H9 (cell line): ENCODE results near the gene TMOD1. TPM values are rescaled to one million over a fixed set of nuclear protein-coding genes. Genes with fewer than 3 reads are reported as not detected.
A peak's percentile ranks its signal among the peaks of the same experiment; 100 is the strongest.

Experiments used
- DNase-seq: peaks from one replicate; pipeline ENCODE4 v3.0.0-alpha.2; 2017
- H2AFZ ChIP-seq: one replicate; pipeline ENCODE4 v1.6.1; 2013; ENCODE audit warnings: mild to moderate bottlenecking, low read length, control low read depth, moderate library complexity
- H2AK5ac ChIP-seq: 2 replicates; pipeline ENCODE4 v1.6.1; 2013; ENCODE audit warnings: low read length, control low read depth, mixed read lengths; ENCODE audit not compliant: insufficient read length
- H2BK120ac ChIP-seq: one replicate; pipeline ENCODE4 v1.6.1; 2013; ENCODE audit warnings: low read depth, mild to moderate bottlenecking, low read length, control low read depth, inconsistent platforms; ENCODE audit not compliant: poor library complexity, severe bottlenecking
- H2BK12ac ChIP-seq: 2 replicates; pipeline ENCODE4 v1.6.1; 2013; ENCODE audit warnings: low read length, control low read depth, mixed read lengths, low read depth; ENCODE audit not compliant: insufficient read length
- H2BK15ac ChIP-seq: 2 replicates; pipeline ENCODE4 v1.6.1; 2013; ENCODE audit warnings: low read depth, low read length, control low read depth
- H2BK20ac ChIP-seq: one replicate; pipeline ENCODE4 v1.6.1; 2013; ENCODE audit warnings: low read depth, mild to moderate bottlenecking, low read length, control low read depth, inconsistent platforms; ENCODE audit not compliant: poor library complexity, severe bottlenecking
- H2BK5ac ChIP-seq: 2 replicates; pipeline ENCODE4 v1.6.1; 2013; ENCODE audit warnings: low read length, control low read depth, mixed read lengths; ENCODE audit not compliant: insufficient read length
- H3K14ac ChIP-seq: 2 replicates; pipeline ENCODE4 v1.6.1; 2013; ENCODE audit warnings: low read length, control low read depth; ENCODE audit not compliant: insufficient read depth
- H3K18ac ChIP-seq: 2 replicates; pipeline ENCODE4 v1.6.1; 2013; ENCODE audit warnings: low read depth, mild to moderate bottlenecking, mixed read lengths, low read length, control low read depth; ENCODE audit not compliant: insufficient read length
- H3K23ac ChIP-seq: 2 replicates; pipeline ENCODE4 v1.6.1; 2013; ENCODE audit warnings: low read length, control low read depth, mixed read lengths, low read depth; ENCODE audit not compliant: insufficient read length
- H3K23me2 ChIP-seq: 2 replicates; pipeline ENCODE4 v1.6.1; 2013; ENCODE audit warnings: low read depth, mild to moderate bottlenecking, mixed read lengths, low read length, control low read depth; ENCODE audit not compliant: insufficient read length, poor library complexity, severe bottlenecking
- H3K27ac ChIP-seq: 2 replicates; pipeline ENCODE4 v1.5.1; 2013; ENCODE audit warnings: low read length, control low read depth, mixed read lengths, low read depth; ENCODE audit not compliant: insufficient read length
- H3K27me3 ChIP-seq: 2 replicates; pipeline ENCODE4 v1.6.1; 2013; ENCODE audit warnings: low read length, control low read depth, inconsistent platforms; ENCODE audit not compliant: insufficient read depth
- H3K4ac ChIP-seq: 2 replicates; pipeline ENCODE4 v1.6.1; 2013; ENCODE audit warnings: low read depth, mild to moderate bottlenecking, control low read depth, inconsistent platforms, low read length, moderate library complexity
- H3K4me1 ChIP-seq: 2 replicates; pipeline ENCODE4 v1.6.1; 2013; ENCODE audit warnings: low read length, control low read depth, inconsistent platforms; ENCODE audit not compliant: insufficient read depth
- H3K4me2 ChIP-seq: 2 replicates; pipeline ENCODE4 v1.6.1; 2013; ENCODE audit warnings: low read length, control low read depth, mixed read lengths; ENCODE audit not compliant: insufficient read length, insufficient read depth
- H3K56ac ChIP-seq: 2 replicates; pipeline ENCODE4 v1.6.1; 2013; ENCODE audit warnings: low read depth, mild to moderate bottlenecking, mixed read lengths, low read length, control low read depth; ENCODE audit not compliant: insufficient read length
- H3K79me1 ChIP-seq: 2 replicates; pipeline ENCODE4 v1.6.1; 2013; ENCODE audit warnings: low read depth, mild to moderate bottlenecking, moderate library complexity, low read length, control low read depth, inconsistent platforms; ENCODE audit not compliant: insufficient read depth, poor library complexity, severe bottlenecking
- H3K79me2 ChIP-seq: 2 replicates; pipeline ENCODE4 v1.6.1; 2013; ENCODE audit warnings: low read length, control low read depth, inconsistent platforms; ENCODE audit not compliant: insufficient read depth
- H3K9ac ChIP-seq: 2 replicates; pipeline ENCODE4 v1.6.1; 2013; ENCODE audit warnings: low read length, control low read depth, mixed read lengths; ENCODE audit not compliant: insufficient read length; ENCODE audit errors: extremely low read depth
- H3K9me3 ChIP-seq: one replicate; pipeline ENCODE4 v1.6.1; 2013; ENCODE audit warnings: low read depth, low read length, inconsistent platforms; ENCODE audit not compliant: control insufficient read depth
- H3T11ph ChIP-seq: one replicate; pipeline ENCODE4 v1.6.1; 2013; ENCODE audit warnings: mild to moderate bottlenecking, low read length, control low read depth, inconsistent platforms
- H4K20me1 ChIP-seq: one replicate; pipeline ENCODE4 v1.6.1; 2013; ENCODE audit not compliant: control insufficient read depth, insufficient read length, insufficient read depth
- H4K5ac ChIP-seq: 2 replicates; pipeline ENCODE4 v1.6.1; 2013; ENCODE audit warnings: low read depth, mild to moderate bottlenecking, mixed read lengths, low read length, control low read depth; ENCODE audit not compliant: insufficient read length
- H4K8ac ChIP-seq: replicated peaks from 2 replicates; pipeline ENCODE4 v1.6.1; 2013; ENCODE audit warnings: low read length, control low read depth, mixed read lengths, low read depth; ENCODE audit not compliant: insufficient read length
- H4K91ac ChIP-seq: 2 replicates; pipeline ENCODE4 v1.6.1; 2013; ENCODE audit warnings: low read depth, mild to moderate bottlenecking, moderate library complexity, mixed read lengths, low read length, control low read depth; ENCODE audit not compliant: insufficient read length
- H3K27ac Mint-ChIP-seq, 3 experiments: 2 replicates in 2 of 3; 3 replicates in 1 of 3; pipeline ENCODE4 v1.8.0; 2020 to 2021; ENCODE audit warnings: mixed read lengths in 3 of 3, mild to moderate bottlenecking in 1 of 3, moderate library complexity in 1 of 3
- H3K27me3 Mint-ChIP-seq: 2 replicates; pipeline ENCODE4 v1.8.0; 2021; ENCODE audit warnings: low read depth, mild to moderate bottlenecking, moderate library complexity, mixed read lengths
- H3K36me3 Mint-ChIP-seq, 3 experiments: 2 replicates in 2 of 3; 3 replicates in 1 of 3; pipeline ENCODE4 v1.8.0; 2020 to 2021; ENCODE audit warnings: low read depth in 3 of 3, mixed read lengths in 3 of 3; ENCODE audit not compliant: insufficient read depth in 1 of 3
- H3K4me1 Mint-ChIP-seq, 2 experiments: 2 replicates each; pipeline ENCODE4 v1.8.0; 2020; ENCODE audit warnings: mixed read lengths in 2 of 2
- H3K4me3 Mint-ChIP-seq, 2 experiments: 2 replicates in 1 of 2; 3 replicates in 1 of 2; pipeline ENCODE4 v1.8.0; 2020 to 2021; ENCODE audit warnings: mild to moderate bottlenecking in 2 of 2, mixed read lengths in 2 of 2, moderate library complexity in 1 of 2
- H3K9me3 Mint-ChIP-seq, 2 experiments: 2 replicates in 1 of 2; 3 replicates in 1 of 2; pipeline ENCODE4 v1.8.0; 2020; ENCODE audit warnings: mild to moderate bottlenecking in 2 of 2, mixed read lengths in 2 of 2, moderate library complexity in 1 of 2
- CTCF ChIP-seq: fragments of 200-600 bp; sonication (generic); conservative IDR thresholded peaks from 3 replicates; pipeline ENCODE4 v1.8.0; 2021; ENCODE audit warnings: antibody characterized with exemption, mild to moderate bottlenecking
- WGBS: extraction: QIAGEN DNeasy Blood & Tissue Kit; methylation state at CpG from one replicate; pipeline ENCODE4 v1.1.7; 2013; ENCODE audit warnings: missing lambda C conversion rate, low lambda C conversion rate, mixed read lengths; ENCODE audit not compliant: insufficient read length; ENCODE audit errors: extremely low coverage; 5-methylcytosine and 5-hydroxymethylcytosine counted together
- total RNA-seq: library from RNA; stranded (reverse); gene quantifications from 2 replicates; pipeline ENCODE4 v1.2.1, GENCODE V29; 2021

The TMOD1 gene
- total RNA-seq, 1 experiment from 2014 or later = 0.98 TPM

GRCh38 chr9:97591535-97591934, 90.1 kb downstream of the TMOD1 start:
- Histone ChIP-seq H3K18ac (no peak overlapping the region), H2AFZ (no peak overlapping the region), H3T11ph (no peak overlapping the region), H2AK5ac (no peak overlapping the region), H2BK12ac (no peak overlapping the region), H3K23me2 (no peaks in the 10 kb centered on the region), H3K9me3 (no peaks in the 10 kb centered on the region), H2BK5ac (no peak overlapping the region), H3K56ac (no peak overlapping the region), H2BK20ac (no peak overlapping the region), H3K4me1 (no peaks in the 10 kb centered on the region), H3K27ac (no peak overlapping the region), H4K8ac (no peak overlapping the region), H2BK120ac (no peak overlapping the region), H4K20me1 (no peaks in the 10 kb centered on the region), H4K5ac (no peak overlapping the region), H2BK15ac (no peak overlapping the region), H4K91ac (no peak overlapping the region), H3K79me1 (no peaks in the 10 kb centered on the region), H3K79me2 (no peaks in the 10 kb centered on the region), H3K14ac (no peak overlapping the region), H3K27me3 (no peaks in the 10 kb centered on the region), H3K23ac (no peak overlapping the region), H3K4ac (no peak overlapping the region), H3K4me2 (no peak overlapping the region), H3K9ac (no peak overlapping the region)
- TF ChIP-seq CTCF = peak; percentile 41; the same call in 2 of the 3 replicates
- H3K9me3 Mint-ChIP-seq = peaks cover 5 to 11% of the 10 kb centered on the region in 2 experiments; a peak in 4 of 5 replicates
- no peaks in the 10 kb centered on the region for H3K27me3 Mint-ChIP-seq
- peaks cover 0 to 13% (median 9%) of the 10 kb centered on the region in 3 experiments; a peak in 4 of 7 replicates for H3K36me3 Mint-ChIP-seq
- peaks cover 7 to 10% of the 10 kb centered on the region in 2 experiments for H3K4me1 Mint-ChIP-seq
- WGBS = no CpG with 5 or more reads among the region's 6 CpGs
- no peak for DNase-seq
- H3K27ac Mint-ChIP-seq = peak overlapping the region in 1 of 3 experiments; percentile 62; a peak in 2 of 7 replicates
- H3K4me3 Mint-ChIP-seq = no peak overlapping the region
